MM.1S (cell line): ENCODE data around the gene ZNF516.

Source experiments
- DNase-seq: peaks from one replicate; pipeline ENCODE4 v3.0.0-alpha.2; 2015
- H2AFZ ChIP-seq: fragments of 300-600 bp; sonication (generic); 2 replicates; pipeline ENCODE4 v1.6.0; 2016; ENCODE audit warnings: antibody characterized with exemption, low read length
- H3F3A ChIP-seq: fragments of 300-600 bp; sonication (generic); 2 replicates; pipeline ENCODE4 v1.6.1; 2016; ENCODE audit warnings: mild to moderate bottlenecking, antibody characterized with exemption, low read length, moderate library complexity, mixed read lengths; ENCODE audit not compliant: insufficient read depth
- H3K27ac ChIP-seq: fragments of 300-600 bp; sonication (generic); 2 replicates; pipeline ENCODE4 v1.5.1; 2016; ENCODE audit warnings: mild to moderate bottlenecking, low read length
- H3K27me3 ChIP-seq: fragments of 300-600 bp; sonication (generic); replicated peaks from 2 replicates; pipeline ENCODE4 v1.6.0; 2016; ENCODE audit warnings: low read length; ENCODE audit not compliant: insufficient read depth
- H3K36me3 ChIP-seq: fragments of 300-600 bp; sonication (generic); replicated peaks from 2 replicates; pipeline ENCODE4 v1.6.1; 2016; ENCODE audit warnings: mild to moderate bottlenecking, low read length, mixed read lengths; ENCODE audit not compliant: insufficient read depth
- H3K4me1 ChIP-seq: fragments of 300-600 bp; sonication (generic); 2 replicates; pipeline ENCODE4 v1.6.1; 2016; ENCODE audit warnings: low read length, mixed read lengths
- H3K4me2 ChIP-seq: fragments of 300-600 bp; sonication (generic); 2 replicates; pipeline ENCODE4 v1.6.0; 2016; ENCODE audit warnings: low read depth, low read length
- H3K4me3 ChIP-seq: fragments of 300-600 bp; sonication (generic); 2 replicates; pipeline ENCODE4 v1.5.1; 2016; ENCODE audit warnings: low read length, mixed read lengths
- H3K79me2 ChIP-seq: fragments of 300-600 bp; sonication (generic); 2 replicates; pipeline ENCODE4 v1.6.1; 2016; ENCODE audit warnings: mixed run types, low read length, mixed read lengths
- H3K9ac ChIP-seq: fragments of 300-600 bp; sonication (generic); 2 replicates; pipeline ENCODE4 v1.6.1; 2016; ENCODE audit warnings: low read length, mixed read lengths
- H3K9me2 ChIP-seq: fragments of 300-600 bp; sonication (generic); replicated peaks from 2 replicates; pipeline ENCODE4 v1.6.1; 2016; ENCODE audit warnings: mild to moderate bottlenecking, low read length, mixed read lengths; ENCODE audit not compliant: insufficient read depth
- H3K9me3 ChIP-seq: fragments of 300-600 bp; sonication (generic); replicated peaks from 2 replicates; pipeline ENCODE4 v1.6.1; 2016; ENCODE audit warnings: mild to moderate bottlenecking, low read length, mixed read lengths; ENCODE audit not compliant: insufficient read depth
- H4K20me1 ChIP-seq: fragments of 300-600 bp; sonication (generic); 2 replicates; pipeline ENCODE4 v1.6.1; 2016; ENCODE audit warnings: mild to moderate bottlenecking, low read length, moderate library complexity, mixed read lengths; ENCODE audit not compliant: insufficient read depth
- EZH2 ChIP-seq: fragments of 300-600 bp; sonication (generic); optimal IDR thresholded peaks from 2 replicates; pipeline ENCODE3; 2017; ENCODE audit warnings: low read depth, mild to moderate bottlenecking, antibody characterized with exemption, low read length, mixed read lengths
- EZH2phosphoT487 ChIP-seq: fragments of 300-600 bp; sonication (generic); IDR thresholded peaks from 2 replicates; pipeline ENCODE4 v1.6.1; 2018; ENCODE audit warnings: antibody characterized with exemption, low read length
- TF ChIP-seq, protein P1 (sequence below): fragments of 300-600 bp; sonication (generic); IDR thresholded peaks from 2 replicates; pipeline ENCODE4 v1.5.1; 2016; ENCODE audit warnings: antibody characterized with exemption, low read length, mixed read lengths

The ZNF516 gene

DNA sequence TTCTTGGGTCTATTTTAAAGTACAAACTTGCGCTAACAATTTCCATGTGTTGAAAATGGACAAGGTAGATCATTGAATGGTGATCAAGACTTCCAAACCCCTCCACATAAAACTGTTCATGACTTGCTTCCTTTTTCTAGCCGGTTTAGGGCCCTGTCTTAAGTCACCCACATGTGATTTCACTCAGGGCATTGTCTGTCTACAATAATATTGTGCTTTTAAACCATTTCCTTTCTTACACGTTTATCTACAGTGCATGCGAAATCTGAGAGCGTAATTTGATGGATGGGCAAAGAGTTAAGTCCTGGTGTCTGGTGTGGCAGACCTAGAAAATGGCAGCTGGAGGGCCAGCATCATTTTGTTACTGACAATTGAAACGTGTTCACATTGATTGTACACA is 2.0 kb upstream of the ZNF516 start:
- Histone ChIP-seq H3K4me2 (no peak overlapping the region), H3K9me2 (no peaks in the 10 kb centered on the region), H3K27ac (no peak overlapping the region), H3K9ac (no peak overlapping the region), H3K9me3 (no peaks in the 10 kb centered on the region), H3F3A (peaks cover 20% of the 10 kb centered on the region; the same call in 1 of the 2 replicates), H3K4me1 (peaks cover 2% of the 10 kb centered on the region), H3K4me3 (no peak overlapping the region), H3K36me3 (no peaks in the 10 kb centered on the region), H4K20me1 (no peaks in the 10 kb centered on the region), H3K79me2 (no peaks in the 10 kb centered on the region), H3K27me3 (no peaks in the 10 kb centered on the region; the same call in 1 of the 2 replicates), H2AFZ (no peak overlapping the region)
- TF ChIP-seq EZH2phosphoT487: no peak
- no peak for TF ChIP-seq EZH2
- TF ChIP-seq, protein P1, sequence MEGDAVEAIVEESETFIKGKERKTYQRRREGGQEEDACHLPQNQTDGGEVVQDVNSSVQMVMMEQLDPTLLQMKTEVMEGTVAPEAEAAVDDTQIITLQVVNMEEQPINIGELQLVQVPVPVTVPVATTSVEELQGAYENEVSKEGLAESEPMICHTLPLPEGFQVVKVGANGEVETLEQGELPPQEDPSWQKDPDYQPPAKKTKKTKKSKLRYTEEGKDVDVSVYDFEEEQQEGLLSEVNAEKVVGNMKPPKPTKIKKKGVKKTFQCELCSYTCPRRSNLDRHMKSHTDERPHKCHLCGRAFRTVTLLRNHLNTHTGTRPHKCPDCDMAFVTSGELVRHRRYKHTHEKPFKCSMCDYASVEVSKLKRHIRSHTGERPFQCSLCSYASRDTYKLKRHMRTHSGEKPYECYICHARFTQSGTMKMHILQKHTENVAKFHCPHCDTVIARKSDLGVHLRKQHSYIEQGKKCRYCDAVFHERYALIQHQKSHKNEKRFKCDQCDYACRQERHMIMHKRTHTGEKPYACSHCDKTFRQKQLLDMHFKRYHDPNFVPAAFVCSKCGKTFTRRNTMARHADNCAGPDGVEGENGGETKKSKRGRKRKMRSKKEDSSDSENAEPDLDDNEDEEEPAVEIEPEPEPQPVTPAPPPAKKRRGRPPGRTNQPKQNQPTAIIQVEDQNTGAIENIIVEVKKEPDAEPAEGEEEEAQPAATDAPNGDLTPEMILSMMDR: no peak
- DNase-seq: no peak

DNA sequence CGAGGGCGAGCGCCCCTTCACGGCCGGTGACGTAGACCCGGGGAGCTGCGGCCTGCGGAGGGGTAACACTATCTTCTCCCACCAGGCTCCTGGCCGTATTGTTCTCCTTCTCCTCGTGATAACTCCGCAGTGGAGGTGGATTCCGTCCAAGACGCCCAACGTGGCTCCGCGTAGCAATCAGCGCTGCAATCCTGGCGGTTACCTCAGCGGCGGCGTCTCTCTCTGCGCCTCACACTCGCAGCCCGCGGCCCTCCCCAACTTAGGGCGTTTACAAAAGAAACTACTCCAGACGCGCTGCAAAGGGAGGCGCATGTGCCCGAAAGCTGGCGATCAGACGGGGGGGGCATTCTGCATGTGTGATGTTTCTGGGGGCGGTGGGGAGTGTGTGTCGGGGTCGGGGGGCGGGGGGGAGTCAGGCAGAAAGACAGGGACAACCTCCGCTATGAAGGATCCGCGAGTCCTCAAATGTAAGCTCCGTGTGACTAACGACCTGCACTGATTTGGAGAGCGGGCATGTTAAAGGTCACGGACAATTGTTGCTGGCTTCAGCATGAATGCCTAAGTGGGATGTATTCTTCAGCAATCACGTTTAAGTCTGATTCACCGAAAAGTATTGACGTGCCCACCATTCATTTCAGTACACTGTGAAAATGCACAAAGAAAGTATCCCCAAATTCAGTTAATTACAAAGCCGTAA is 1.3 kb upstream of the ZNF516 start:
- no peaks in the 10 kb centered on the region for H3K36me3 ChIP-seq
- TF ChIP-seq EZH2 (no peak), EZH2phosphoT487 (no peak)
- TF ChIP-seq, protein P1: no peak
- no peak overlapping the region for H3K4me3 ChIP-seq
- no peak overlapping the region for H2AFZ ChIP-seq
- no peak overlapping the region for H3K9ac ChIP-seq
- H3K79me2 ChIP-seq: no peaks in the 10 kb centered on the region
- peaks cover 5% of the 10 kb centered on the region for H3K4me1 ChIP-seq
- DNase-seq: no peak
- H3K4me2 ChIP-seq: no peak overlapping the region
- peaks cover 23% of the 10 kb centered on the region; the same call in 1 of the 2 replicates for H3F3A ChIP-seq
- H3K9me2 ChIP-seq: no peaks in the 10 kb centered on the region
- no peaks in the 10 kb centered on the region for H4K20me1 ChIP-seq
- no peaks in the 10 kb centered on the region for H3K9me3 ChIP-seq
- no peak overlapping the region for H3K27ac ChIP-seq
- H3K27me3 ChIP-seq: no peaks in the 10 kb centered on the region; the same call in 1 of the 2 replicates

DNA sequence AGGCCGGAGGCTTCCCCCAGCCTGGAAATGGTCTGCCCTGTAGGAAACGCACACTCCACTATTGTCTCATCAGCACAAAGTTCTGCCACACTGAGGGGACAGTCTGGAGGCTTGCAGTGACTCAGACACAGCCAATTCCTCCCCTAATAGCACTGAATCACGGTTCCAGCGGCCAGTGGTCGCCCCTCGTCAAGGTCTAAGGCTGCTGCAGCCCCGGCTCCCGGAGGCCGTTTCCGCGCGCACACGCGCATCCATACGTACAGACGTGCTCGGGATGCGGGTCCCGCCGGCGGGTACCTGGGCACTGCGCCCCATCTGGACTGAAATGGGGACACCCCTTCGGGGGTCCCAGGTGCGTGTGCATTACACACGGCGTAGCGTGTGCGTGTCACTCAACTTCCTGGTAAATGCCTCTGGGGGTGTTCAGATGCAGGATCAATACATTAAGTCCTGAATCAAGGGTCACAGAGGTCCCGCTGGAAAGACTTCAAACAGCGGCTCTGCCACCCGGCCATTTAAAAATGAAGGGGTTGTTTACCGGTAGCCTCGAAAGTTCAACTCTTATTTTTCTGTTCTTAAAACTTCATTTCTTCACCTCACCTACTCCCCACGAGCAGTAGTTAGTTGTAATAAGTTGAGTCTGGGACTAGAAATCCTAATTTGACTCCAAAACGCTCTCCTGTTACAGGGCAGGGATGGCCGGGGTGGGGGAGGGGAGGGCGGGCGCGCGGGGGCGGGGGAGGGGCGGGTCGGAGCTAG is 572 bp upstream of the ZNF516 start:
- Histone ChIP-seq H3K9ac (no peak overlapping the region), H3K4me1 (peaks cover 5% of the 10 kb centered on the region), H2AFZ (peak overlapping the region; percentile 70), H4K20me1 (no peaks in the 10 kb centered on the region), H3K9me2 (no peaks in the 10 kb centered on the region), H3K9me3 (no peaks in the 10 kb centered on the region), H3K27me3 (no peaks in the 10 kb centered on the region; the same call in 1 of the 2 replicates), H3K4me3 (peak overlapping the region; percentile 58), H3K36me3 (no peaks in the 10 kb centered on the region), H3K4me2 (peak overlapping the region; percentile 66), H3K79me2 (no peaks in the 10 kb centered on the region), H3K27ac (no peak overlapping the region), H3F3A (peaks cover 23% of the 10 kb centered on the region; the same call in 1 of the 2 replicates)
- TF ChIP-seq EZH2 (no peak), EZH2phosphoT487 (no peak)
- TF ChIP-seq, protein P1: no peak
- DNase-seq: peak; percentile 27
